Smooth muscle cell (in vitro differentiated cells): ENCODE data around the gene FAM98A. TPM values are rescaled to one million over a fixed set of nuclear protein-coding genes. Genes with fewer than 3 reads are reported as not detected.

Experiments used
- DNase-seq: peaks from one replicate; lab custom pipeline; 2025; ENCODE audit not compliant: unreplicated experiment; lab: John Stamatoyannopoulos, UW
- H2AFZ ChIP-seq: fragments of 200-600 bp; sonication (generic); 2 replicates; pipeline ENCODE4 v1.6.0; 2016; ENCODE audit warnings: antibody characterized with exemption, low read depth, mild to moderate bottlenecking
- H3F3A ChIP-seq: fragments of 200-600 bp; sonication (generic); 2 replicates; pipeline ENCODE4 v1.6.0; 2017; ENCODE audit warnings: antibody characterized with exemption, low read depth
- H3K27ac ChIP-seq: fragments of 200-600 bp; sonication (generic); 2 replicates; pipeline ENCODE4 v1.5.1; 2016; ENCODE audit warnings: low read depth, mild to moderate bottlenecking
- H3K27me3 ChIP-seq: fragments of 200-600 bp; sonication (generic); 2 replicates; pipeline ENCODE4 v1.6.1; 2016; ENCODE audit warnings: low read depth, mild to moderate bottlenecking
- H3K36me3 ChIP-seq: fragments of 200-600 bp; sonication (generic); 2 replicates; pipeline ENCODE4 v1.5.1; 2016; ENCODE audit warnings: low read depth
- H3K4me1 ChIP-seq: fragments of 200-600 bp; sonication (generic); 2 replicates; pipeline ENCODE4 v1.5.1; 2016; ENCODE audit warnings: low read depth
- H3K4me2 ChIP-seq: fragments of 200-600 bp; sonication (generic); 2 replicates; pipeline ENCODE4 v1.6.0; 2016; ENCODE audit warnings: mild to moderate bottlenecking
- H3K4me3 ChIP-seq: fragments of 200-600 bp; sonication (generic); 2 replicates; pipeline ENCODE4 v1.5.1; 2016; ENCODE audit warnings: mild to moderate bottlenecking
- H3K79me2 ChIP-seq: fragments of 200-600 bp; sonication (generic); 2 replicates; pipeline ENCODE4 v1.6.0; 2016; ENCODE audit warnings: low read depth, mild to moderate bottlenecking
- H3K9ac ChIP-seq: fragments of 200-600 bp; sonication (generic); 2 replicates; pipeline ENCODE4 v1.6.0; 2016; ENCODE audit warnings: low read depth
- H3K9me3 ChIP-seq: fragments of 200-600 bp; sonication (generic); replicated peaks from 2 replicates; pipeline ENCODE4 v1.5.1; 2016; ENCODE audit warnings: low read depth
- H4K20me1 ChIP-seq: fragments of 200-600 bp; sonication (generic); 2 replicates; pipeline ENCODE4 v1.6.0; 2016; ENCODE audit warnings: low read depth
- WGBS: methylation state at CpG from one replicate; pipeline ENCODE4 v1.1.7; 2016; ENCODE audit warnings: low lambda C conversion rate; 5-methylcytosine and 5-hydroxymethylcytosine counted together
- polyA plus RNA-seq: library from polyadenylated mRNA; unstranded; fragments of >200 nt; fragmentation: Nextera tagmentation; extraction: Ambion mirVana; gene quantifications from 2 replicates; pipeline ENCODE4 v1.2.1, GENCODE V29; 2016
- total RNA-seq: library from RNA; depleted of rRNA; stranded (reverse); fragments of >200 nt; gene quantifications from 2 replicates; pipeline ENCODE4 v1.2.3, GENCODE V29; 2014
- TF ChIP-seq, protein P1 (sequence below): fragments of 200-600 bp; sonication (generic); IDR thresholded peaks from 2 replicates; pipeline ENCODE4 v1.5.1; 2017; ENCODE audit warnings: borderline replicate concordance, mild to moderate bottlenecking, antibody characterized with exemption; ENCODE audit not compliant: insufficient read depth, poor library complexity, severe bottlenecking

The FAM98A gene
- total and polyA plus RNA-seq, 2 experiments from 2014 or later, result 53.5 to 62.4 TPM

DNA sequence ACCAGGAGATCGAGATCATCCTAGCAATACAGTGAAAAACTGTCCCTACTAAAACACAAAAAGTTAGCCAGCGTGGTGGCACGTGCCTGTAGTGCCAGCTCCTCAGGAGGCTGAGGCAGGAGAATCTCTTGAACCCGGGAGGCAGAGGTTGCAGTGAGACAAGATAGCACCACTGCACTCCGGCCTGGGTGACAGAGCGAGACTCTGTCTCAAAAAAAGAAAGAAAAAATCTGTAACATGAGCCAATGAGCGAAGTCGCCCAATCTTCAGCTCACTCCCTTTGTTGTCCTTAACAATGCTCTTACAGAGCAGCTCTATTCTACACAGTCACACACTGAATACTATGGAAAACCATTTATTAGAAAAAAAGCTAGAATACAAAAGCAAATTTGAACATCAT, 22.0 kb downstream of the FAM98A start:
- Histone ChIP-seq H3K4me3 (no peak overlapping the region), H3K9me3 (no peaks in the 10 kb centered on the region), H3K36me3 (no peaks in the 10 kb centered on the region), H2AFZ (no peak overlapping the region), H3K79me2 (no peaks in the 10 kb centered on the region), H3K27ac (no peak overlapping the region), H3F3A (no peaks in the 10 kb centered on the region), H3K27me3 (no peaks in the 10 kb centered on the region), H3K4me2 (no peak overlapping the region), H4K20me1 (peaks cover 11% of the 10 kb centered on the region), H3K9ac (no peak overlapping the region), H3K4me1 (no peaks in the 10 kb centered on the region)
- 96% methylated on average over 8 of the region's 8 CpGs for WGBS
- TF ChIP-seq, protein P1, sequence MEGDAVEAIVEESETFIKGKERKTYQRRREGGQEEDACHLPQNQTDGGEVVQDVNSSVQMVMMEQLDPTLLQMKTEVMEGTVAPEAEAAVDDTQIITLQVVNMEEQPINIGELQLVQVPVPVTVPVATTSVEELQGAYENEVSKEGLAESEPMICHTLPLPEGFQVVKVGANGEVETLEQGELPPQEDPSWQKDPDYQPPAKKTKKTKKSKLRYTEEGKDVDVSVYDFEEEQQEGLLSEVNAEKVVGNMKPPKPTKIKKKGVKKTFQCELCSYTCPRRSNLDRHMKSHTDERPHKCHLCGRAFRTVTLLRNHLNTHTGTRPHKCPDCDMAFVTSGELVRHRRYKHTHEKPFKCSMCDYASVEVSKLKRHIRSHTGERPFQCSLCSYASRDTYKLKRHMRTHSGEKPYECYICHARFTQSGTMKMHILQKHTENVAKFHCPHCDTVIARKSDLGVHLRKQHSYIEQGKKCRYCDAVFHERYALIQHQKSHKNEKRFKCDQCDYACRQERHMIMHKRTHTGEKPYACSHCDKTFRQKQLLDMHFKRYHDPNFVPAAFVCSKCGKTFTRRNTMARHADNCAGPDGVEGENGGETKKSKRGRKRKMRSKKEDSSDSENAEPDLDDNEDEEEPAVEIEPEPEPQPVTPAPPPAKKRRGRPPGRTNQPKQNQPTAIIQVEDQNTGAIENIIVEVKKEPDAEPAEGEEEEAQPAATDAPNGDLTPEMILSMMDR, result no peak
- no peak for DNase-seq

DNA sequence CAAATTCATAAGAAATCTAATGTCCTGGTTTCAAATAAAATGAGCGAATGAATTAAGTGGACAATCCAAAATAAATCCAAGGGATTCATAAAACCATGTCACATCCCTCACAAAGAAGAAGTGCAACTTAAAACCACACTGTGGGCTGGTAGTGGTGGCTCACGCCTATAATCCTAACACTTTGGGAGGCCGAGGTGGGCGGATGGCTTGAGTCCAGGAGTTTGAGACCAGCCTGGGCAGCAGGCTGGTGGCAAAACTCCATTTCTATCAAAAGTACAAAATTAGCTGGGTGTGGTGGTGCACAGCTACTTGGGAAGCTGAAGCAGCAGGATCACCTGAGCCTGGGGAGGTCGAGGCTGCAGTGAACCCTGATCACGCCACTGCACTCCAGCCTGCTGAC, 25.4 kb downstream of the FAM98A start:
- DNase-seq, result no peak
- H3K9ac ChIP-seq, result no peak overlapping the region
- H3K27me3 ChIP-seq, result no peaks in the 10 kb centered on the region
- no peaks in the 10 kb centered on the region for H3K79me2 ChIP-seq
- no peak overlapping the region for H3K27ac ChIP-seq
- no peaks in the 10 kb centered on the region for H3K4me1 ChIP-seq
- no peak overlapping the region for H3K4me3 ChIP-seq
- H4K20me1 ChIP-seq, result no peaks in the 10 kb centered on the region
- TF ChIP-seq, protein P1, result no peak
- no peaks in the 10 kb centered on the region for H3K36me3 ChIP-seq
- no peak overlapping the region for H3K4me2 ChIP-seq
- H2AFZ ChIP-seq, result no peak overlapping the region
- no peaks in the 10 kb centered on the region for H3F3A ChIP-seq
- H3K9me3 ChIP-seq, result no peaks in the 10 kb centered on the region
- WGBS, result 93% methylated on average over 6 of the region's 6 CpGs

DNA sequence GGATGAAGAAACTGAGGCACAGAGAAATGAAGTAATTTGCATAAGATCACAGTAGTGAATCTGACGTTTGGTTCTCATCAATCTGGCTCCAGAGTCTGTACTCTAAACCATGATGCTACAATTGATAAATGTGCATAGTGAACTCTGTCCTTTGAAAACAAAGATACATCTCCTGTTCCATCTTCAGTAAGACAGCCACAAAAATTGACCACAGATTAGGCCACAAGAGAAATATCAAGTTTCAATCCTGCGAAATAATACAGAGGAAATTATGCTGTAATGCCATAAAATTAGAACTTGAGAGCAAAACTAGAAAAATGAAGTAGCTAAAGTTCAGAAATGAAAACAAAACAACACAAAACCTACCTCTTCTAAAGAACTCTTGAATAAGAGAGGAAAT, 28.4 kb downstream of the FAM98A start:
- H3K27ac ChIP-seq, result no peak overlapping the region
- no peaks in the 10 kb centered on the region for H3F3A ChIP-seq
- no peaks in the 10 kb centered on the region for H3K27me3 ChIP-seq
- DNase-seq, result no peak
- H3K79me2 ChIP-seq, result no peaks in the 10 kb centered on the region
- no peaks in the 10 kb centered on the region for H3K9me3 ChIP-seq
- no peaks in the 10 kb centered on the region for H3K4me1 ChIP-seq
- WGBS, result 100% methylated on average over 2 of the region's 2 CpGs
- no peaks in the 10 kb centered on the region for H3K36me3 ChIP-seq
- no peak overlapping the region for H2AFZ ChIP-seq
- H3K4me3 ChIP-seq, result no peak overlapping the region
- no peak overlapping the region for H3K4me2 ChIP-seq
- H3K9ac ChIP-seq, result no peak overlapping the region
- TF ChIP-seq, protein P1, result no peak
- H4K20me1 ChIP-seq, result no peaks in the 10 kb centered on the region

- Histone ChIP-seq H3K36me3 (no peaks in the 10 kb centered on the region), H3K4me2 (no peak overlapping the region), H3F3A (no peaks in the 10 kb centered on the region), H3K79me2 (no peaks in the 10 kb centered on the region), H3K4me3 (no peak overlapping the region), H3K4me1 (no peaks in the 10 kb centered on the region), H3K9ac (no peak overlapping the region), H4K20me1 (no peaks in the 10 kb centered on the region), H2AFZ (no peak overlapping the region), H3K9me3 (no peaks in the 10 kb centered on the region), H3K27ac (no peak overlapping the region), H3K27me3 (no peaks in the 10 kb centered on the region)
- TF ChIP-seq, protein P1, result no peak
- DNase-seq, result no peak
Observed at GRCh38 chr2:33561872-33562271, 37.2 kb downstream of the FAM98A start.
